Body of pancreas (tissue), 4 donors: ENCODE data around the gene ACOX3.

ENCODE experiments used
- CTCF ChIP-seq, 7 experiments: fragments of 450-650 bp in 4 of 7; fragments of 200-600 bp in 3 of 7; sonication (generic) in 3 of 7; IDR thresholded peaks; one replicate each; pipeline ENCODE4 v1.5.1; 2016 to 2019; ENCODE audit warnings: antibody characterized with exemption in 7 of 7
- POLR2A ChIP-seq, 3 donors: fragments of 450-650 bp; IDR thresholded peaks; one replicate each; pipeline ENCODE4 v1.6.1; 2016; ENCODE audit warnings: antibody characterized with exemption in 3 of 3, mild to moderate bottlenecking in 2 of 3

GRCh38 chr4:8345946-8346814, 94.3 kb downstream of the ACOX3 start:
- TF ChIP-seq CTCF (IDR thresholded peaks at IDR 0.05) (no peak), POLR2A (IDR thresholded peaks at IDR 0.05) (no peak)
